NCI-H2196 treated with DMSO at 0.1 percent for 48 hours (cell line): Measurements from ENCODE around the gene IGFBPL1.

Experiments
- DNase-seq: peaks from one replicate; lab custom pipeline; 2025; ENCODE audit not compliant: unreplicated experiment; lab: John Stamatoyannopoulos, UW

IGFBPL1 gene

GRCh38 chr9:38432922-38433510 lies 8.8 kb upstream of the IGFBPL1 start:
- DNase-seq = no peak

- no peak for DNase-seq
Observed at GRCh38 chr9:38431116-38431515, 6.9 kb upstream of the IGFBPL1 start.

- no peak for DNase-seq
Observed at GRCh38 chr9:38428062-38428461, 3.8 kb upstream of the IGFBPL1 start.

- DNase-seq = no peak
Observed at GRCh38 chr9:38424918-38425317, 664 bp upstream of the IGFBPL1 start.

- DNase-seq = no peak
Observed at GRCh38 chr9:38423273-38423972, 831 bp downstream of the IGFBPL1 start.

- no peak for DNase-seq
Observed at GRCh38 chr9:38422555-38423260, 1.5 kb downstream of the IGFBPL1 start.

GRCh38 chr9:38421498-38422211 lies 2.6 kb downstream of the IGFBPL1 start:
- DNase-seq = no peak

GRCh38 chr9:38419181-38419580 lies 5.1 kb downstream of the IGFBPL1 start:
- no peak for DNase-seq

GRCh38 chr9:38418366-38418765 lies 5.9 kb downstream of the IGFBPL1 start:
- no peak for DNase-seq

- DNase-seq = no peak
Observed at GRCh38 chr9:38417003-38417945, 7.0 kb downstream of the IGFBPL1 start.

- no peak for DNase-seq
Observed at GRCh38 chr9:38416461-38416860, 7.8 kb downstream of the IGFBPL1 start.

- DNase-seq = no peak
Observed at GRCh38 chr9:38415856-38416255, 8.4 kb downstream of the IGFBPL1 start.

- no peak for DNase-seq
Observed at GRCh38 chr9:38414040-38414723, 10.1 kb downstream of the IGFBPL1 start.

- no peak for DNase-seq
Observed at GRCh38 chr9:38413283-38413682, 11.0 kb downstream of the IGFBPL1 start.

- DNase-seq = no peak
Observed at GRCh38 chr9:38412751-38413150, 11.5 kb downstream of the IGFBPL1 start.

GRCh38 chr9:38408719-38409118 lies 15.5 kb downstream of the IGFBPL1 start:
- DNase-seq = no peak

GRCh38 chr9:38406476-38407186 lies 17.6 kb downstream of the IGFBPL1 start:
- no peak for DNase-seq

- DNase-seq = no peak
Observed at GRCh38 chr9:38405785-38406184, 18.5 kb downstream of the IGFBPL1 start.

- DNase-seq = no peak
Observed at GRCh38 chr9:38404314-38404713, 19.9 kb downstream of the IGFBPL1 start.
